Smooth muscle cell (in vitro differentiated cells): ENCODE results near the gene FA2H. TPM values are rescaled to one million over a fixed set of nuclear protein-coding genes. Genes with fewer than 3 reads are reported as not detected.

Source experiments
- DNase-seq: peaks from one replicate; lab custom pipeline; 2025; ENCODE audit not compliant: unreplicated experiment; lab: John Stamatoyannopoulos, UW
- H2AFZ ChIP-seq: fragments of 200-600 bp; sonication (generic); 2 replicates; pipeline ENCODE4 v1.6.0; 2016; ENCODE audit warnings: antibody characterized with exemption, low read depth, mild to moderate bottlenecking
- H3F3A ChIP-seq: fragments of 200-600 bp; sonication (generic); 2 replicates; pipeline ENCODE4 v1.6.0; 2017; ENCODE audit warnings: antibody characterized with exemption, low read depth
- H3K27ac ChIP-seq: fragments of 200-600 bp; sonication (generic); 2 replicates; pipeline ENCODE4 v1.5.1; 2016; ENCODE audit warnings: low read depth, mild to moderate bottlenecking
- H3K27me3 ChIP-seq: fragments of 200-600 bp; sonication (generic); 2 replicates; pipeline ENCODE4 v1.6.1; 2016; ENCODE audit warnings: low read depth, mild to moderate bottlenecking
- H3K36me3 ChIP-seq: fragments of 200-600 bp; sonication (generic); 2 replicates; pipeline ENCODE4 v1.5.1; 2016; ENCODE audit warnings: low read depth
- H3K4me1 ChIP-seq: fragments of 200-600 bp; sonication (generic); 2 replicates; pipeline ENCODE4 v1.5.1; 2016; ENCODE audit warnings: low read depth
- H3K4me2 ChIP-seq: fragments of 200-600 bp; sonication (generic); 2 replicates; pipeline ENCODE4 v1.6.0; 2016; ENCODE audit warnings: mild to moderate bottlenecking
- H3K4me3 ChIP-seq: fragments of 200-600 bp; sonication (generic); 2 replicates; pipeline ENCODE4 v1.5.1; 2016; ENCODE audit warnings: mild to moderate bottlenecking
- H3K79me2 ChIP-seq: fragments of 200-600 bp; sonication (generic); 2 replicates; pipeline ENCODE4 v1.6.0; 2016; ENCODE audit warnings: low read depth, mild to moderate bottlenecking
- H3K9ac ChIP-seq: fragments of 200-600 bp; sonication (generic); 2 replicates; pipeline ENCODE4 v1.6.0; 2016; ENCODE audit warnings: low read depth
- H3K9me3 ChIP-seq: fragments of 200-600 bp; sonication (generic); replicated peaks from 2 replicates; pipeline ENCODE4 v1.5.1; 2016; ENCODE audit warnings: low read depth
- H4K20me1 ChIP-seq: fragments of 200-600 bp; sonication (generic); 2 replicates; pipeline ENCODE4 v1.6.0; 2016; ENCODE audit warnings: low read depth
- CTCF ChIP-seq: fragments of 200-600 bp; sonication (generic); IDR thresholded peaks from 2 replicates; pipeline ENCODE4 v1.5.1; 2017; ENCODE audit warnings: borderline replicate concordance, mild to moderate bottlenecking, antibody characterized with exemption; ENCODE audit not compliant: insufficient read depth, poor library complexity, severe bottlenecking
- WGBS: methylation state at CpG from one replicate; pipeline ENCODE4 v1.1.7; 2016; ENCODE audit warnings: low lambda C conversion rate; 5-methylcytosine and 5-hydroxymethylcytosine counted together
- polyA plus RNA-seq: library from polyadenylated mRNA; unstranded; fragments of >200 nt; fragmentation: Nextera tagmentation; extraction: Ambion mirVana; gene quantifications from 2 replicates; pipeline ENCODE4 v1.2.1, GENCODE V29; 2016
- total RNA-seq: library from RNA; depleted of rRNA; stranded (reverse); fragments of >200 nt; gene quantifications from 2 replicates; pipeline ENCODE4 v1.2.3, GENCODE V29; 2014

The FA2H gene
- total and polyA plus RNA-seq, 2 experiments from 2014 or later: not detected

- no peak overlapping the region for H2AFZ ChIP-seq
- whole genome bisulfite sequencing: 95% methylated on average over 27 of the region's 27 CpGs
- H3F3A ChIP-seq: no peaks in the 10 kb centered on the region
- H3K9me3 ChIP-seq: no peaks in the 10 kb centered on the region
- no peak for DNase-seq
- H3K4me3 ChIP-seq: no peak overlapping the region
- H3K79me2 ChIP-seq: no peaks in the 10 kb centered on the region
- H4K20me1 ChIP-seq: no peaks in the 10 kb centered on the region
- no peak overlapping the region for H3K4me2 ChIP-seq
- no peaks in the 10 kb centered on the region for H3K4me1 ChIP-seq
- no peak overlapping the region for H3K27ac ChIP-seq
- no peaks in the 10 kb centered on the region for H3K36me3 ChIP-seq
- TF ChIP-seq CTCF: no peak
- H3K27me3 ChIP-seq: no peaks in the 10 kb centered on the region
- H3K9ac ChIP-seq: no peak overlapping the region
Observed at GRCh38 chr16:74718741-74719610, 55.6 kb downstream of the FA2H start.

GRCh38 chr16:74718140-74718539 lies 56.5 kb downstream of the FA2H start:
- H3F3A ChIP-seq: no peaks in the 10 kb centered on the region
- TF ChIP-seq CTCF: no peak
- no peaks in the 10 kb centered on the region for H3K79me2 ChIP-seq
- no peaks in the 10 kb centered on the region for H4K20me1 ChIP-seq
- no peak overlapping the region for H2AFZ ChIP-seq
- H3K4me2 ChIP-seq: no peak overlapping the region
- H3K36me3 ChIP-seq: no peaks in the 10 kb centered on the region
- H3K27me3 ChIP-seq: no peaks in the 10 kb centered on the region
- H3K9me3 ChIP-seq: no peaks in the 10 kb centered on the region
- no peaks in the 10 kb centered on the region for H3K4me1 ChIP-seq
- no peak for DNase-seq
- 92% methylated on average over 13 of the region's 13 CpGs for WGBS
- no peak overlapping the region for H3K9ac ChIP-seq
- no peak overlapping the region for H3K27ac ChIP-seq
- H3K4me3 ChIP-seq: no peak overlapping the region

- whole genome bisulfite sequencing: 87% methylated on average over 7 of the region's 7 CpGs
- Histone ChIP-seq H3K9me3 (no peaks in the 10 kb centered on the region), H3K36me3 (no peaks in the 10 kb centered on the region), H3K27ac (no peak overlapping the region), H2AFZ (no peak overlapping the region), H3K4me1 (no peaks in the 10 kb centered on the region), H4K20me1 (no peaks in the 10 kb centered on the region), H3K4me2 (no peak overlapping the region), H3K4me3 (no peak overlapping the region), H3K27me3 (no peaks in the 10 kb centered on the region), H3K9ac (no peak overlapping the region), H3F3A (no peaks in the 10 kb centered on the region), H3K79me2 (no peaks in the 10 kb centered on the region)
- no peak for DNase-seq
- no peak for TF ChIP-seq CTCF
Observed at GRCh38 chr16:74717367-74717766, 57.3 kb downstream of the FA2H start.

GRCh38 chr16:74716355-74716754 lies 58.3 kb downstream of the FA2H start:
- no peaks in the 10 kb centered on the region for H3K4me1 ChIP-seq
- 86% methylated on average over 15 of the region's 15 CpGs for WGBS
- no peak for DNase-seq
- no peaks in the 10 kb centered on the region for H3F3A ChIP-seq
- no peak for TF ChIP-seq CTCF
- H3K27me3 ChIP-seq: no peaks in the 10 kb centered on the region
- no peaks in the 10 kb centered on the region for H3K36me3 ChIP-seq
- H3K27ac ChIP-seq: no peak overlapping the region
- H3K9ac ChIP-seq: no peak overlapping the region
- no peaks in the 10 kb centered on the region for H3K9me3 ChIP-seq
- no peak overlapping the region for H2AFZ ChIP-seq
- no peaks in the 10 kb centered on the region for H3K79me2 ChIP-seq
- no peaks in the 10 kb centered on the region for H4K20me1 ChIP-seq
- H3K4me3 ChIP-seq: no peak overlapping the region
- no peak overlapping the region for H3K4me2 ChIP-seq
